Adrenal gland (tissue), 5 donors: ENCODE results near the gene PKP4.

Experiments
- POLR2A ChIP-seq, 2 donors: fragments of 450-650 bp; IDR thresholded peaks; one replicate each; pipeline ENCODE4 v1.6.1; 2017; ENCODE audit warnings: antibody characterized with exemption in 2 of 2, mild to moderate bottlenecking in 2 of 2, moderate library complexity in 1 of 2
- TF ChIP-seq, protein P1 (sequence below), 6 experiments: fragments of 450-650 bp in 4 of 6; fragments of 200-600 bp in 2 of 6; sonication (generic) in 1 of 6; IDR thresholded peaks; 1 replicate in 5 of 6; 2 replicates in 1 of 6; pipeline versions ENCODE4 v1.5.1 to v1.8.0; 2016 to 2021; ENCODE audit warnings: antibody characterized with exemption in 6 of 6, mild to moderate bottlenecking in 2 of 6, moderate library complexity in 1 of 6
- donor health status: DM: no; HTN: no; CAD: no.

- TF ChIP-seq, protein P1, sequence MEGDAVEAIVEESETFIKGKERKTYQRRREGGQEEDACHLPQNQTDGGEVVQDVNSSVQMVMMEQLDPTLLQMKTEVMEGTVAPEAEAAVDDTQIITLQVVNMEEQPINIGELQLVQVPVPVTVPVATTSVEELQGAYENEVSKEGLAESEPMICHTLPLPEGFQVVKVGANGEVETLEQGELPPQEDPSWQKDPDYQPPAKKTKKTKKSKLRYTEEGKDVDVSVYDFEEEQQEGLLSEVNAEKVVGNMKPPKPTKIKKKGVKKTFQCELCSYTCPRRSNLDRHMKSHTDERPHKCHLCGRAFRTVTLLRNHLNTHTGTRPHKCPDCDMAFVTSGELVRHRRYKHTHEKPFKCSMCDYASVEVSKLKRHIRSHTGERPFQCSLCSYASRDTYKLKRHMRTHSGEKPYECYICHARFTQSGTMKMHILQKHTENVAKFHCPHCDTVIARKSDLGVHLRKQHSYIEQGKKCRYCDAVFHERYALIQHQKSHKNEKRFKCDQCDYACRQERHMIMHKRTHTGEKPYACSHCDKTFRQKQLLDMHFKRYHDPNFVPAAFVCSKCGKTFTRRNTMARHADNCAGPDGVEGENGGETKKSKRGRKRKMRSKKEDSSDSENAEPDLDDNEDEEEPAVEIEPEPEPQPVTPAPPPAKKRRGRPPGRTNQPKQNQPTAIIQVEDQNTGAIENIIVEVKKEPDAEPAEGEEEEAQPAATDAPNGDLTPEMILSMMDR (IDR thresholded peaks at IDR 0.05) = no peak
- no peak for TF ChIP-seq POLR2A (IDR thresholded peaks at IDR 0.05)
Observed at GRCh38 chr2:158644139-158644538, 187.4 kb downstream of the PKP4 start.
